ENCODE results near the gene SORCS2. TPM values are rescaled to one million over a fixed set of nuclear protein-coding genes. Genes with fewer than 3 reads are reported as not detected.

The SORCS2 gene
- total RNA-seq, 8 experiments from 2014 or later: 1.8 to 14.0 (median 5.3) TPM

DNA sequence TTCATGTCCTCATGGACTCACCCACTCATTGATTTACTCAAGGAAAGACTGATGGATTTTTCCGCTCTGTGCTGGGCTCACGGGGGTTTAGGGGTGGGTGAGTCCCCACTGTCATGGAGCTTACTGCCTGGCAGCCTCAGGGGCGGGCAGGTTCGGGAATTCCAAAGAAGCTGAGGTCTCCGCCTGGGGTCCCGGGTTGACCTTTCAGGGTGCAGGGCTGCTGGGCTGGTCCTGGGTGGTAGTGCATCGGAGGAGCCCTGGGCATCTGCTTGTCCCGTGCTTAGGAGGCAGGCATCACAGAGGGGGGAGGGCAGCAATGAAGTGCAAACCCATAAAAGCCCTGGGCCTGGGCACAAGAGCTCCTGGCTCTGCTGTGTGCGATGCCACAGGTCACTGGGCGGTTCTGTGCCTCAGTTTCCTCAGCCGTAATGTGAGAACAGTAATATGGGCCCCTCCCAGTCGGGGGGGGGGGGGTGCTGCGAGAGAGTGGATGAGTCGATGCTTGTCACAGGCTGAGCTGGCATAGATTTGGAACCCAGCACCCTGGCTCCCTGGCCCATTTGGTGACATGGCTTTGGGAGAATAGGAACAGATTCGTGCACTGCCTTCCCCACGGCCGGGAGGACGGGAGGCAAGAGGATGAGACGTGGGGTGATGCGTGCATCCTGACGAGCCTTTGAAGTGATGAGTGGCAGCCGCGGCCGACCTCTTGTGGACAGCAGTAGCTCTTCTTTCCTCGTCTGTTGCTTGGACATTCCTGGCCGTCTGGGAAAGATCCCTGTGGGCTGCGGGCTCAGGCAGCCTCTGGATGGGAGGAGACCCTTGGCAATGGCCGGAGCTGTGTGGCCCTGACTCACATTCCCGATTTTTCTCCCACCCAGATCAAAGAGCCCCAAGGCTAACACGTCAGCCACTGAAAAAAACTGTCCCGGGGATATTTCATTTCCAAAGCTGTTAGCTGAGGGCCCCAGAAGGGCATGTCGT is 200.4 kb downstream of the SORCS2 start:
- Histone ChIP-seq H3K27ac (no peak overlapping the region), H3K4me3 (no peak overlapping the region), H3K4me1 (replicated peaks in 1 of 2) (peaks cover 47 to 48% of the 10 kb centered on the region in 2 donors)
- in situ Hi-C loops (cut with MboI; ENCODE audit: low pct_unique_long_range_greater_than_20kb in 2 of 9, low sequenced_read_pairs in 9 of 9, unreplicated experiment in 9 of 9): no loop called here
- ATAC-seq (replicated peaks in 6 of 8): peak in 4 of 8 experiments; percentile 13 to 72 (median 38)
- WGBS, 10 experiments: 50 to 100% (median 57%) methylated on average over 1 to 17 of the region's 32 CpGs; no CpG with 5 or more reads in 3 of the 10 experiments

DNA sequence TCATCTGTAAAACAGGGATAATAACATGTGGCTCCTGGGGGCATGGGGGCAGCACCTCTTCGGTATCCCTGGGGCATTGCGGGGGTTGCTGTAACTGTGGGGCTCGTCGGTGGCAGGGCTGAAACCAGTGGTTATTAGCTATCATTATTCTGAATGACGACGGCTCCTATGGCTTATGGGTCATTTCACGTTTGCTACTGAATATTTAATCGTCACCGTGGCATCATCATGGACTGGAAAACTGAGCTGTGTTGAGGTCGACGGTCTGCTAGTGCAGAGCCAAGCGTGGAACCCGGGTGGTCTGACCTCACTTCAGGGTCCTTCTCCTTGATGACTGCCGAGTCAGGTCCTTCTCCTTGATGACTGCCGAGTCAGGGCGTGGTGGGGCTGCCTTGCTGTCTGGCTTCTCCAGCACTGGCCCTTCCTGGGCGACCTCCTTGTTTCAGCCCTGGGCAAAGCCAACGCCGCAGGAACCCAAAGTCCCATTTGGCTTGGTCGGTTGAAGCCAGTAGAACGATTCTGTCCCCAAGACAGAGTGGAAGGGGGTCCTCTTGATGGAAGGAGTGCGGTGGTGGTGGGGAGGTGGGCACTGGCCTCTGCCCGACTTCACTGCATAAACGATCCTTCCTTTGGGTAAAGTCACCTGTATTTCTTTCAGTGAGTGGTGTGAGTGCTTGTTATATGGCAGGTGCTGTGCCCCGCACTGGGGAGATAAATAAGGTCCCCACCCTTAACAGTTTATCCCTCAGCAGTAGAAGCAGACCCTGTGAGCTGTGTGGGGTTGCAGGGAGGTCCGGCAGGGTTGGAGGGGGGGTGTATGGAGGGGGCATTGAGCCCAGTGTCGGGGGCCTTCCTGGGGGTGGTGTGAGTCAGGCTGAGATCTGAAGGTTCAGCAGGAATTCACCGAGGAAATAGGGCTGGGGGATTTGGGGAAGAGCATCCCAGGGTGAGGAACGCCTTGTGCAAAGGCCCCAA is 201.6 kb downstream of the SORCS2 start:
- H3K4me1 ChIP-seq (replicated peaks in 1 of 2): peaks cover 49 to 58% of the 10 kb centered on the region in 2 donors
- H3K27ac ChIP-seq: no peak overlapping the region
- 60 to 100% (median 69%) methylated on average over 2 to 9 of the region's 29 CpGs; no CpG with 5 or more reads in 4 of the 10 experiments for WGBS, 10 experiments
- in situ Hi-C loops (cut with MboI; ENCODE audit: low pct_unique_long_range_greater_than_20kb in 2 of 9, low sequenced_read_pairs in 9 of 9, unreplicated experiment in 9 of 9): no loop called here
- ATAC-seq (replicated peaks in 6 of 8): peak in 5 of 8 experiments; percentile 21 to 61 (median 40)
- H3K4me3 ChIP-seq: no peak overlapping the region

DNA sequence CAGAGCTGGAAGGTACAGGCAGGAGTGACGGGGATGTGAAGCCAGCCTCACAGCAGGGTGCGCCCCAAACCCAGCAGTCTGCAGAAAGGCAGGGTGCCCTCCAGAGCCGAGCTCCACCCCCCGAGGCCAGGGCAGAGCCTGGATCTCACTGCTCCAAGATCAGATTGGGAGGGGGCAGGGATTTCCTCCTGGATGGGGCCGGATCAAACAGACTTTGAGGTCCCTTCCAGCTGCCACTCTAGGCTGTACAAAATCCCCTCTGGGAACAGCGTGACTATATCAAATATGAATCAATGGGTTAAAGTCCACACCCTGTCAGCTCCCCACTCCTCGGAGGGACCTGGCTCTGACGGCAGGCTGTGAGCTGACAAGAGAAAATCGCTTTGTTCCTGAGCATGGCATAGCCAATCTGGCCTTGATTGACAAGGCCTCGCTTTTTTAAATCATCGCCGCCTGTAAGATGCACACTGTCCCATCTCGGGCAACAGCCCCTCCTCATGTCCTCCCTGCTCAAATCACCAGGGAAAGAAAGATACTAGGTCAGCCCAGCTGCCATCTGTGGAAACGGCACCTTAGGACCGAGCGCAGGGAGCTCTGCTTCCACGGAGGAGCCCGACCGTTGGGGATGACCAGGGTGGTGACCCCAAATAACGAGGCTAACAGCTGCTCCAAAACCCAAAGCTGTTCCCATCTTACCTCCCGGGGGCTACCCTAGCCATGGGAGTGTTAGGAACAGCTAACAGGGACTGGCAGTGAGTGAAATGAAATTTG is 202.5 kb downstream of the SORCS2 start:
- WGBS, 10 experiments: 35 to 80% (median 70%) methylated on average over 2 to 8 of the region's 21 CpGs; no CpG with 5 or more reads in 4 of the 10 experiments
- Histone ChIP-seq H3K27ac (no peak overlapping the region), H3K4me1 (replicated peaks in 1 of 2) (peaks cover 55 to 67% of the 10 kb centered on the region in 2 donors), H3K4me3 (no peak overlapping the region)
- ATAC-seq (replicated peaks in 6 of 8): peak in 4 of 8 experiments; percentile 28 to 56 (median 44)
- in situ Hi-C loops (cut with MboI; ENCODE audit: low pct_unique_long_range_greater_than_20kb in 2 of 9, low sequenced_read_pairs in 9 of 9, unreplicated experiment in 9 of 9): no loop called here

- H3K27ac ChIP-seq: no peak overlapping the region
- H3K4me3 ChIP-seq: no peak overlapping the region
- H3K4me1 ChIP-seq (replicated peaks in 1 of 2): peaks cover 55 to 67% of the 10 kb centered on the region in 2 donors
- ATAC-seq (replicated peaks in 6 of 8): no peak
- in situ Hi-C loops (cut with MboI; ENCODE audit: low pct_unique_long_range_greater_than_20kb in 2 of 9, low sequenced_read_pairs in 9 of 9, unreplicated experiment in 9 of 9): no loop called here
- WGBS, 10 experiments: 30 to 100% (median 89%) methylated on average over 1 to 4 of the region's 8 CpGs; no CpG with 5 or more reads in 2 of the 10 experiments
These were observed 203.3 kb downstream of the SORCS2 start for GRCh38 chr4:7395645-7396044.

DNA sequence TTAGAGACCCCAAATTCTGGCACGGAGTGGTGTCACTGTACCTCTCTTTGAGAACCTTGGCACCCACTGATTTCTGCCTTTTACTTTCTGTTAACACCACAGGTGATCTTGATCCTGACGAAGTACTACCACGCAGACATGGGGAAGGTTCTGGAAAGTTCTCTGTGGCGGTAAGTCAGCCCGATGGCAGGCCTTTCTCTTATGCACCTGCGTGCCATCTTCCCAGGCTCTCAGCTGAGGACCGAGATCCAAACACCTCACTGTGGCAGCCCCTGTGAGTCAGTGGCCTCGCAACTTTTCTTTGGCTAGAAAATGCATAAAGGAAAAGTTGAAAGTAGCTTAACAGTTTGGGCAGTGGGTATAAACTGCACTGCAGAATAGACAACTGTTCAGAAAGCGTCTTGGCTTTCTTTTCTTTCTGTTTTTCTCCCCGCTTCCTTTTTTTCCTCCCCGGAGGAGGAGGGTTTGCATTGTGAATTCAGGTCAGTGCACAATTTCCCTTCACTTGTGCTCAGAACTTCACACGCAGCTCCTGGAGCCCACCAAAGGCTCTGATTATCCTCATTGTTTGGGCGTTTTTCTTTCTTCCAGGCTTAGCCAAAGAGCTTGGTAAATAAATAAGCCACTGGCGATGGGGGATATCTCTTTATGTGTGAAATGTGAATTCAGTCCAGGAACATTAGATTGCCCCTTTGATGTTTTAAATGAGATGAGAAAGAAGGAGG is 204.0 kb downstream of the SORCS2 start:
- Histone ChIP-seq H3K4me1 (replicated peaks in 1 of 2) (peaks cover 55 to 67% of the 10 kb centered on the region in 2 donors), H3K27ac (no peak overlapping the region), H3K4me3 (no peak overlapping the region)
- in situ Hi-C loops (cut with MboI; ENCODE audit: low pct_unique_long_range_greater_than_20kb in 2 of 9, low sequenced_read_pairs in 9 of 9, unreplicated experiment in 9 of 9): no loop called here
- no peak for ATAC-seq (replicated peaks in 6 of 8)
- 16 to 71% (median 50%) methylated on average over 2 to 12 of the region's 14 CpGs; no CpG with 5 or more reads in 2 of the 10 experiments for WGBS, 10 experiments

DNA sequence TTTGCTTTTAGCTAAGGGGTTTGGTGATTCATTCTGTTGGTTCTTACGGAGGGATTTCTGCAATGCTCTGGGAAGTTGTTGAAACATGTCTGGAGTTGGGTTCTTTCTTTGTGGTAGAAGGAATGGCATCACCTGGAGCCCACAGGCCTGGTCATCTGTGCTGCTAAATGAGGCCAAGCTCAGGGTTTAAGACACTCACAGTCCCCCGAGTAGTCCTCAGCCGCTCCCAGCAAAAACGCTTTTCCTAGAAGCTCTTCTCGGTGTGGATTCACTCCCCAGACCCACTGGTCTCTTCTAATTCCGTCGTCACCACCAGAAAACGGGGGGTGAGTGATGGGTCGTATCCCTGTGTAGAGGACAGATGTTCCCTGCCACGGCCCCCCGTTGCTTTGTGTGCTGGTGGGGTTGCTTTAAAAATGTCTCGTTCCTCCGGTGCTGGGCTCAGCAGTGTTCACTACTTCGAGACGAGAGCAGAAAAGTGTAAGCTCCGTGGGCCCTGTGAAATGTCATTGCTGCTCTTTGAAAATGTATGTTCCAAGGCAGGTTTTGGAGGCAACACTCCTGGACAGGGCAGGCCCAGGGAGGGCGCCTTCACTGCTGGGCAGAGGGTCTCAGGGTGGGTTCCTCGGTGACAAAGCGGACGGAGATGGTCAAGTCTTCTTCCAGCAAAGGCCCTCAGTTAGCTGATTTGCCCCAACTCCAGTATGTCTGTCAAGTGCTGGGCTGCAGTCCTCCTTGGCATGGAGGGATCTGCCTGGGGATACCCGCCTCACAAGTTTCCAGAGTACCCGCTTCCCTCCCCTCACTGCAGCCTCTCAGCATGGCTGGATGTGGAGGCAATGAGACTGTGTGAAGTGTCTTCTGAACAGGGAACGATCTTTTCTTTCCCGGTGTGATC is 205.1 kb downstream of the SORCS2 start:
- no peak overlapping the region for H3K27ac ChIP-seq
- peak in 1 of 8 experiments; percentile 7 for ATAC-seq (replicated peaks in 6 of 8)
- WGBS, 10 experiments: 47 to 93% (median 75%) methylated on average over 1 to 10 of the region's 24 CpGs; no CpG with 5 or more reads in 2 of the 10 experiments
- peaks cover 45 to 61% of the 10 kb centered on the region in 2 donors for H3K4me1 ChIP-seq (replicated peaks in 1 of 2)
- in situ Hi-C loops (cut with MboI; ENCODE audit: low pct_unique_long_range_greater_than_20kb in 2 of 9, low sequenced_read_pairs in 9 of 9, unreplicated experiment in 9 of 9): no loop called here
- H3K4me3 ChIP-seq: no peak overlapping the region

- Histone ChIP-seq H3K27ac (no peak overlapping the region), H3K4me1 (replicated peaks in 1 of 2) (peaks cover 42 to 59% of the 10 kb centered on the region in 2 donors), H3K4me3 (no peak overlapping the region)
- in situ Hi-C loops (cut with MboI; ENCODE audit: low pct_unique_long_range_greater_than_20kb in 2 of 9, low sequenced_read_pairs in 9 of 9, unreplicated experiment in 9 of 9): no loop called here
- WGBS, 10 experiments: 83 to 95% methylated on average over 1 to 4 of the region's 6 CpGs; no CpG with 5 or more reads in 8 of the 10 experiments
- ATAC-seq (replicated peaks in 6 of 8): peak in 3 of 8 experiments; percentile 8 to 51 (median 12)
These were observed 205.7 kb downstream of the SORCS2 start for GRCh38 chr4:7398104-7398423.

- Histone ChIP-seq H3K4me1 (replicated peaks in 1 of 2) (peaks cover 36 to 51% of the 10 kb centered on the region in 2 donors), H3K4me3 (no peak overlapping the region), H3K27ac (no peak overlapping the region)
- peak in 5 of 8 experiments; percentile 63 to 92 (median 81) for ATAC-seq (replicated peaks in 6 of 8)
- 46 to 100% (median 60%) methylated on average over 1 to 8 of the region's 8 CpGs; no CpG with 5 or more reads in 1 of the 10 experiments for WGBS, 10 experiments
- in situ Hi-C loops (cut with MboI; ENCODE audit: low pct_unique_long_range_greater_than_20kb in 2 of 9, low sequenced_read_pairs in 9 of 9, unreplicated experiment in 9 of 9): no loop called here
These were observed 206.6 kb downstream of the SORCS2 start for GRCh38 chr4:7398788-7399439.

DNA sequence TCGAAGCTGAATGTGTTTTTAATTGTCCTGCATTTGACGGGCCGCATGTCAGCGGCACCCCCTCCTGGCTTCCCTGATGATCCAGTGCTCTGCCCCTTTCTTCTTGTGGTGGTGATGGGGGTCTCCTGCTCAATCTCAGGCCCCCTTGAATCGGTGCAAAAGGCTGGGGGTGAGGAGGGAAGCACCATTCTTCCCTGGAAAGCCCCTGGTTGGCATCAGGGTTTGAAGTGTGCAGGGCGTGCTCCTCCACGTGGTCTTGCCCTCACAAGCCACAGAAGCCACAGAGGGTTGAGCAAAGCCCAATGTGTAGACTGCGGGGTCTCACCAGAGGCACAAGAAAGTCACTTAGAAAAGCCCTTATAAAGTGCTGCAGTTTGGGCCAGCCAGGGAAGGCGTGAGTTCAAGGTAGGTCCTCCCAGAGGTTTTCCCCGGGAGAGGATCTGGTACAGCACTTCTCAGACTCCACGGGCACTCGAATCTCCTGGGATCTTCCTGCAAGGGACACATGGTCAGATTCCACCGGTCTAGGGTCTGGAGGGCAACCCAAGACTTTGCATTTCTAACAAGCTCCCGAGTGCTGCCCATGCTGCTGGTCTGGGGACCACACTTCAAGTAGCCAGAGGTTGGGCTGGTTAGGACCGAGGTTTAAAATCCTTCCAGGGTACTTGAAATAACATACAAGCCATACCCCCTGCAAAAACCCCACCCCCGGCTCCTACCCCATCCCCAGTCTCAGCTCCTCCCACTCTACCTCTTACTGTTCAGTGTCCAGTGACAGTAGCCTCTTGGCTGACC is 207.3 kb downstream of the SORCS2 start:
- no peak overlapping the region for H3K27ac ChIP-seq
- no peak for ATAC-seq (replicated peaks in 6 of 8)
- 12 to 100% (median 54%) methylated on average over 3 to 5 of the region's 16 CpGs; no CpG with 5 or more reads in 6 of the 10 experiments for WGBS, 10 experiments
- H3K4me3 ChIP-seq: no peak overlapping the region
- H3K4me1 ChIP-seq (replicated peaks in 1 of 2): peaks cover 32 to 44% of the 10 kb centered on the region in 2 donors
- in situ Hi-C loops (cut with MboI; ENCODE audit: low pct_unique_long_range_greater_than_20kb in 2 of 9, low sequenced_read_pairs in 9 of 9, unreplicated experiment in 9 of 9): no loop called here

DNA sequence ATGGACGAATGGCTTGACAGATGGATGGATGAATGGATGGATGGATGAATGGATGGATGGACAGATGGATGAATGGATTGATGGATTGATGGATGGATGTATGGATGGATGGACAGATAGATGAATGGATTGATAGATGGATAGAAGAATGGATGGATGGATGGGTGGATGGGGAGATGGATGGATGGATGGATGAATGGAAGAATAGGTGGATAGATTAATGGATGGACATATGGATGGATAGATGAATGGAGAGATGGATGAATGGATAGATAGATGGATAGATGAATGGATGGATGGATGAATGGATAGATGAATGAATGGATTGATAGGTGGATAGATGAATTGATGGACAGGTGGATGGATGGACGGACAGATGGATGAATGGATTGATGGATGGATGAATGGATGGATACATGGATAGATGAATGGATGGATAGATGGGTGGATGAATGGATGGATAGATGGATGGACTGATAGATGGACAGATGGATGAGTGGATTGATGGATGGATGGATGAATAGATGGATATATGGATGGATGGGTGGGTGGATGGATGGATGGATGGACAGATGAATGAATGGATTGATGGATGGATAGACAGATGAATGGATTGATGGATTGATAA is 208.4 kb downstream of the SORCS2 start:
- no peak for ATAC-seq (replicated peaks in 6 of 8)
- in situ Hi-C loops (cut with MboI; ENCODE audit: low pct_unique_long_range_greater_than_20kb in 2 of 9, low sequenced_read_pairs in 9 of 9, unreplicated experiment in 9 of 9): no loop called here
- H3K27ac ChIP-seq: no peak overlapping the region
- 0 to 89% (median 65%) methylated on average over 1 to 2 of the region's 2 CpGs for WGBS, 10 experiments
- peaks cover 22 to 32% of the 10 kb centered on the region in 2 donors for H3K4me1 ChIP-seq (replicated peaks in 1 of 2)
- no peak overlapping the region for H3K4me3 ChIP-seq

Measured in motor neuron (in vitro differentiated cells).